Heart left ventricle (tissue), 13 donors: ENCODE results near the gene MRC2.

Source experiments
- POLR2A ChIP-seq, 2 donors: fragments of 450-650 bp; IDR thresholded peaks; one replicate each; pipeline ENCODE4 v1.6.1; 2017; ENCODE audit warnings: antibody characterized with exemption in 2 of 2, mild to moderate bottlenecking in 2 of 2, moderate library complexity in 2 of 2
- TF ChIP-seq, protein P1 (sequence below), 12 donors: fragments of 200-600 bp; sonication (generic) in 4 of 12; IDR thresholded peaks; one replicate each; pipeline versions ENCODE4 v1.5.0 to v1.8.0; 2018 to 2022; ENCODE audit warnings: antibody characterized with exemption in 12 of 12, mild to moderate bottlenecking in 5 of 12
- donor health status: ischemic (EF 13 %, LVEDD 7.1; RV severe dilation, severe dysfunction).
- donor health status: DM: no; HTN: yes; CAD: no.
- donor health status: DM: no; HTN: no; CAD: no.
- donor health status: ischemic (EF 25% LVEDD 6.9; RV normal size, moderate dysfunction).
- donor health status: ischemic (EF 25% LVEDD 5.7; RV mildly dilated, moderate dysfunction).
- donor health status: ischemic (EF 35%, LVEDD 5.7; RV mildly dilated, moderate dysfunction).
- donor health status: nonischemic (EF 11% LVEDD 7.7; RV severe dilation, severe dysfunction).
- donor health status: DM: yes; HTN: yes; CAD: no.
- donor health status: PGD.
- donor health status: ischemic (EF 29% LVEDD 5.4; RV normal size, mild dysfunction).
- donor health status: nonischemic (EF 23%, LVEDD 6.1; RV moderate dilation, normal function).

DNA sequence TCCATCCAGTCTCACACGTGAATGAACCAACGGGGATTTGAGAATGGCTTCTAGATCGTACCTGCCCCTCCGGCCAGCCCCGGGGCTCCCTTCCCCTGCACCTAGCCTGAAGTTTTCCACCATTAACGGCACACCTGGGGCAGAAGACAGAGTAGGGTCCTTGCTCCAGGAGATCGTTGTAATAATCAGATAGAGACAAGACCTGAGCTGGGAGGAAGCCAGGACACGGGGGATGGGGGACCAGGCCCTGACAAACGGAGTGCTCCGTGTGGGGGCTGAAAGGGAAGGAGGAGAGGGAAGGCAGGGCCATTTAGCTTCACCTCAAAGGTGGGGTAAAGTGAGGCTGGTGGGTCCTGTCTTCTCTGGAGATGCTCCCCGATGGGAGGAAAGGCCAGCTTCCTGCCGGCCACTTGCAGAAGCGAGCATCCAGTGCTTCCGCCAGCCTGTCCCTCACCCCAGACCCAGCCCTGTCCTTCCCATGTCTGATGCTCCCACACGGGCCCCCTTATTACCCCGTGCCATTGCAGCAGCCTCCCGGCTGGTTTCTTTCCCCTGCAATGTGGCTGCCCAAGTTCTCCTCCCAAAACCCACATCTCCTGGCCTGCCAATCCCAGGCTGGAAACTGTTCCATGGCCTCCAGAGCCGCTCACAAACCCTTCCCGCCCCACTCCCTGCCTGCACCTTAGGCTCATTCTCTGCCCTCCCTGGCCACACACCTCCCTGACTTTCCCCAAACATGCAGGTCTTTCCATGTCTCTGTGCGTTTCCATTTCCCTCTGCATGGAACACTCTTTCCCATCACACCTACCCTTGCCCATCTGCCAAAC lies 79.3 kb downstream of the MRC2 start:
- TF ChIP-seq, protein P1, sequence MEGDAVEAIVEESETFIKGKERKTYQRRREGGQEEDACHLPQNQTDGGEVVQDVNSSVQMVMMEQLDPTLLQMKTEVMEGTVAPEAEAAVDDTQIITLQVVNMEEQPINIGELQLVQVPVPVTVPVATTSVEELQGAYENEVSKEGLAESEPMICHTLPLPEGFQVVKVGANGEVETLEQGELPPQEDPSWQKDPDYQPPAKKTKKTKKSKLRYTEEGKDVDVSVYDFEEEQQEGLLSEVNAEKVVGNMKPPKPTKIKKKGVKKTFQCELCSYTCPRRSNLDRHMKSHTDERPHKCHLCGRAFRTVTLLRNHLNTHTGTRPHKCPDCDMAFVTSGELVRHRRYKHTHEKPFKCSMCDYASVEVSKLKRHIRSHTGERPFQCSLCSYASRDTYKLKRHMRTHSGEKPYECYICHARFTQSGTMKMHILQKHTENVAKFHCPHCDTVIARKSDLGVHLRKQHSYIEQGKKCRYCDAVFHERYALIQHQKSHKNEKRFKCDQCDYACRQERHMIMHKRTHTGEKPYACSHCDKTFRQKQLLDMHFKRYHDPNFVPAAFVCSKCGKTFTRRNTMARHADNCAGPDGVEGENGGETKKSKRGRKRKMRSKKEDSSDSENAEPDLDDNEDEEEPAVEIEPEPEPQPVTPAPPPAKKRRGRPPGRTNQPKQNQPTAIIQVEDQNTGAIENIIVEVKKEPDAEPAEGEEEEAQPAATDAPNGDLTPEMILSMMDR (IDR thresholded peaks at IDR 0.05) = no peak
- TF ChIP-seq POLR2A (IDR thresholded peaks at IDR 0.05) = no peak
